GM10266 (cell line): ENCODE data around the gene CLPTM1.
A peak's percentile ranks its signal among the peaks of the same experiment; 100 is the strongest.

Experiments
- DNase-seq: peaks from one replicate; pipeline ENCODE4 v3.0.0; 2012; ENCODE audit errors: extremely low spot score
- TF ChIP-seq, protein P1 (sequence below): IDR thresholded peaks from 2 replicates; pipeline ENCODE4 v1.5.1; 2012; ENCODE audit warnings: mild to moderate bottlenecking, low read depth; ENCODE audit not compliant: control insufficient read depth, insufficient read depth; ENCODE audit errors: missing control alignments

CLPTM1 gene

DNA sequence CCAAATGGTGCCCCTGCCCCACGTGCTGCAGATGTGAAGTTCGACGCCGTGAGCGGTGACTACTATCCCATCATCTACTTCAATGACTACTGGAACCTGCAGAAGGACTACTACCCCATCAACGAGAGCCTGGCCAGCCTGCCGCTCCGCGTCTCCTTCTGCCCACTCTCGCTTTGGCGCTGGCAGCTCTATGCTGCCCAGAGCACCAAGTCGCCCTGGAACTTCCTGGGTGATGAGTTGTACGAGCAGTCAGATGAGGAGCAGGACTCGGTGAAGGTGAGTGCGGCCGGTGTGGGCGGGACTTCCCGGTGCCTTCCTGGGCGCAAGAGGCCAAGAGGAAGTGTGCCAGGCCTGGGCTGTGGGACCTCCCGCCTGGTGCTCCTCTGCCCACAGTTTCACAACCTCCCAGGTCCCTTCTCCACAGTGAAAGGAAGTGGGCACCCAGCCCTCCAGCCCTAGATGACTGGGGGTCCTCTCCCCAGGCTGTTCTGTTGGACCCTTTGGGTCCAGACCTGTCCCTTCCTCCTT is 32.0 kb downstream of the CLPTM1 start:
- DNase-seq = no peak
- TF ChIP-seq, protein P1, sequence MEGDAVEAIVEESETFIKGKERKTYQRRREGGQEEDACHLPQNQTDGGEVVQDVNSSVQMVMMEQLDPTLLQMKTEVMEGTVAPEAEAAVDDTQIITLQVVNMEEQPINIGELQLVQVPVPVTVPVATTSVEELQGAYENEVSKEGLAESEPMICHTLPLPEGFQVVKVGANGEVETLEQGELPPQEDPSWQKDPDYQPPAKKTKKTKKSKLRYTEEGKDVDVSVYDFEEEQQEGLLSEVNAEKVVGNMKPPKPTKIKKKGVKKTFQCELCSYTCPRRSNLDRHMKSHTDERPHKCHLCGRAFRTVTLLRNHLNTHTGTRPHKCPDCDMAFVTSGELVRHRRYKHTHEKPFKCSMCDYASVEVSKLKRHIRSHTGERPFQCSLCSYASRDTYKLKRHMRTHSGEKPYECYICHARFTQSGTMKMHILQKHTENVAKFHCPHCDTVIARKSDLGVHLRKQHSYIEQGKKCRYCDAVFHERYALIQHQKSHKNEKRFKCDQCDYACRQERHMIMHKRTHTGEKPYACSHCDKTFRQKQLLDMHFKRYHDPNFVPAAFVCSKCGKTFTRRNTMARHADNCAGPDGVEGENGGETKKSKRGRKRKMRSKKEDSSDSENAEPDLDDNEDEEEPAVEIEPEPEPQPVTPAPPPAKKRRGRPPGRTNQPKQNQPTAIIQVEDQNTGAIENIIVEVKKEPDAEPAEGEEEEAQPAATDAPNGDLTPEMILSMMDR = no peak

DNA sequence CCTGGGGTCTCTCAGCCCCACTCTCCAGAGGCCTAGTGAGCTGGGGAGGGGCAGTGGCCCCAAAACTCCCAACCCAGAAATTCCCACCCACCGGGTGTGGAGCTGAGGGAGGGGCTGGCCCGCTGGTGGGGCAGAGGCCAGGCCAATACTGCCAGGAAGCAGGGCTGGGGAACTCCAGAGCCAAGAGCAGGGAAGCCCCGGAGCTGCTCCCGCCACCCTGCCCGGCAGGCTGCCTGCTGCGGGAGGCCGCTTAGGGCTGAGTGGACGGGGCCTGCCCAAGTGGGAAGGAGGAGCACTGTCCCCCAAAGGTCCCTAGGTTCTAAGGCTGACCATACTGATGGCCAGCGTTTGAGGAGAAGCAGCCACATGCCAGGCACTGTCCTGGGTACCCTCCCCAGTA is 33.1 kb downstream of the CLPTM1 start:
- TF ChIP-seq, protein P1 = no peak
- no peak for DNase-seq

DNA sequence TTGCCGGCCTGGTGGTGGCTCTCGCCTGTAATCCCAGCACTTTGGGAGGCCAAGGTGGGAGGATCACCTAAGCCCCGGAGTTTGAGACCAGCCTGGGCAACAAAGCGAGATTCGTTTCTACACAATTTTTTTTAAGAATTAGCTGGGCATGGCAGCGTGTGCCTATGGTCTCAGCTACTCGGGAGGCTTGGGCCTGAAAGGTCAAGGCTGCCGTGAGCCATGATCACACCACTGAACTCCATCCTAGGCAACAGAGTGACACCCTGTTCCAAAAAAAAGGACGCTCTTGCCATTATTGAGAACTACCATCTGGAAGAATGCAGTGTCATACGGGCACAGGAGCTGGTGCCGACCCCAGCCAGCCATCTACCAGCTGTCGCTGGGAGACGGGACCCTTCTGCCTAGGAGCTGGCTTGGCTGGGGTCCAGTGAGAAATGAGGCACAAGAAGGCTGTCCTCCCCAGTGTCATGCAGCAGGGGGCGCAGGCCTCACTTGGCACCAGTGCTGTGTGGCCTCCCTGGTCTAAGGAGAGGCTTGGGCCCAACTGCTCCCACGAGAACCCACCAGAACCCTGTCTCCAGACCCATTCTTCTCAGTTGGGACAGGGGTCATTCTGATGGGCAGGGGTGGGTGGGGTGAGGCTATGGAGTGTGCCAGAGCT is 33.8 kb downstream of the CLPTM1 start:
- peak; percentile 85 for DNase-seq
- TF ChIP-seq, protein P1 = peak; percentile 81

DNA sequence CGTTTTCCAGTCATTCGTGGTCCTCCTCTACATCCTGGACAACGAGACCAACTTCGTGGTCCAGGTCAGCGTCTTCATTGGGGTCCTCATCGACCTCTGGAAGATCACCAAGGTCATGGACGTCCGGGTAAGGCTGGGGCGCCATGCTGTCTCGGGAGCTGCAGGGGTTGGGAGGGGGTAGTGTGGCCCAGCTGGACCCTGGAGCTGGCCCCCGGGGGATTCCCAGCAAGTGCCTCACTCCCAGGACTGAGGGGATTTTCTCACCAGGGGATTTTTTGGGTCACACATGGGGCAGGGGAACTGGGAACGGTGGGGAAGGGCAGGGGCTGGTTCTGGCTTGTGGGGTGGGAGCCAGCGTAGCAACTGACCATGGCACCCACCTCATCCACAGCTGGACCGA is 35.3 kb downstream of the CLPTM1 start:
- TF ChIP-seq, protein P1 = no peak
- DNase-seq = no peak

DNA sequence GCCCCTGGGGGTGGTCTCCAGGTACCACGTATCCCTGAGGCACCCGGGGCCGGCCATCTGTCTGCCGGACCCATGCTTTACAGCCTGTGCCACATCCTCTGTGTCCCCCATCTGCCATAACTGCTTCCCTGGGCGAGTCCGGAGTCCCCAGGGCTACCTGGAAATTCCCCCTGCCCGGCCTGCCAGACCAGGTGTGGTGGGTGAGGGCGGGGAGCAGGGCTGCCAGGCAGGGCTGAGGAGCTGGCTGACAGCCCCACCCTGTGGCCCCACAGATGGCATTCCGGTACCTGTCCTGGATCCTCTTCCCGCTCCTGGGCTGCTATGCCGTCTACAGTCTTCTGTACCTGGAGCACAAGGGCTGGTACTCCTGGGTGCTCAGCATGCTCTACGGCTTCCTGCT is 35.8 kb downstream of the CLPTM1 start:
- TF ChIP-seq, protein P1 = no peak
- DNase-seq = no peak

DNA sequence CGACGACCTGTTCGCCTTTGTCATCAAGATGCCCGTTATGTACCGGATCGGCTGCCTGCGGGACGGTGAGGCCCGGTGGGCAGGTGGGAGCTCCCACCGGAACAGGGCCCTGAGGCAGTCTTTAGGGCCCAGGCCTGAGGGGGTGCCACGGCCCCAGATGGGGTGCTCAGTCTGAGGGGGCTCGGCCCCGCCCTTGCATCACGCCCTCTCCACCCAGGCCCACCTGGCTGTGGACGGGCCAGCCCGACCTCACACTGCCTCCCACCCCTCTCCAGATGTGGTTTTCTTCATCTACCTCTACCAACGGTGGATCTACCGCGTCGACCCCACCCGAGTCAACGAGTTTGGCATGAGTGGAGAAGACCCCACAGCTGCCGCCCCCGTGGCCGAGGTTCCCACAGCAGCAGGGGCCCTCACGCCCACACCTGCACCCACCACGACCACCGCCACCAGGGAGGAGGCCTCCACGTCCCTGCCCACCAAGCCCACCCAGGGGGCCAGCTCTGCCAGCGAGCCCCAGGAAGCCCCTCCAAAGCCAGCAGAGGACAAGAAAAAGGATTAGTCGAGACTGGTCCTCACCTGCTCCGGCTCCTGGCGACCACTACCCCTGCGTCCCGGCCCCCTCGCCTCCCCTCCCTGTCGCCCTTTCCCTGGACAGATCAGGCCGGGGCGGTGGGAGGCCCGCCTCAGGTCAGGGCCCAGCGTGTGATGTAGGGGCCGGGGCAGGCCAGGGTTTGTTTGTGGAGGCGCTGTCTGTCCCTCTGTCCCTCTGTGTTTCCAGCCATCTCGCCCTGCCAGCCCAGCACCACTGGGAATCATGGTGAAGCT is 37.4 kb downstream of the CLPTM1 start:
- no peak for DNase-seq
- TF ChIP-seq, protein P1 = no peak

DNA sequence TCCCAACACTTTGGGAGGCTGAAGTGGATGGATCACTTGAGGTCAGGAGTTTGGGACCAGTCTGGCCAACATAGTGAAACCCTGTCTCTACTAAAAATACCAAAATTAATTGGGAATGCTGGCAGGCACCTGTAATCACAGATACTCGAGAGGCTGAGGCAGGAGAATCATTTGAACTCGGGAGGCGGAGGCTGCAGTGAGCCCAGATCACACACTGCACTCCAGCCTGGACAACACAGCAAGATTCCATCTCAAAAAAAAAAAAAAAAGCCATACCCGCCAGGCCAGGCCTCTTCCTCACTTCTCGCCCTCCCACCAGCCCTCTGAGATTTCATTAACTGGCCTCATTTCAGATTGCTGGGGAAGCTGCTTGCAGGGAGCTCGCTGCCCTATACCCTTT is 38.3 kb downstream of the CLPTM1 start:
- no peak for DNase-seq
- TF ChIP-seq, protein P1 = no peak
